Transverse colon (tissue), 4 donors: Measurements from ENCODE around the gene DDX3X. TPM values are rescaled to one million over a fixed set of nuclear protein-coding genes. Genes with fewer than 3 reads are reported as not detected.

Experiments used
- DNase-seq: peaks from one replicate; pipeline ENCODE4 v3.0.0-alpha.2; 2019
- H3K27ac ChIP-seq, 4 donors: fragments of 200-600 bp; sonication (generic); 2 replicates each; pipeline ENCODE4 v1.5.1; 2016 to 2018; ENCODE audit warnings: inconsistent platforms in 4 of 4
- H3K27me3 ChIP-seq: fragments of 200-600 bp; sonication (generic); 2 replicates; pipeline ENCODE4 v1.5.1; 2017; ENCODE audit warnings: inconsistent platforms
- H3K36me3 ChIP-seq, 4 donors: fragments of 200-600 bp; sonication (generic); 2 replicates each; pipeline ENCODE4 v1.5.1; 2017 to 2019; ENCODE audit warnings: inconsistent platforms in 4 of 4
- H3K4me1 ChIP-seq, 4 donors: fragments of 200-600 bp; sonication (generic); 2 replicates each; pipeline ENCODE4 v1.5.1; 2017 to 2020; ENCODE audit warnings: inconsistent platforms in 4 of 4
- H3K4me3 ChIP-seq, 4 donors: fragments of 200-600 bp; sonication (generic); 1 replicate in 1 of 4; 2 replicates in 3 of 4; pipeline versions ENCODE4 v1.5.1 to v1.6.1; 2017 to 2019; ENCODE audit warnings: inconsistent platforms in 4 of 4
- H3K9me3 ChIP-seq, 2 donors: fragments of 200-600 bp; sonication (generic); 2 replicates each; pipeline ENCODE4 v1.5.1; 2017 to 2019; ENCODE audit warnings: inconsistent platforms in 2 of 2
- CTCF ChIP-seq, 5 experiments: fragments of 200-600 bp in 3 of 5; fragments of 450-650 bp in 2 of 5; sonication (generic) in 3 of 5; IDR thresholded peaks; 1 replicate in 2 of 5; 2 replicates in 3 of 5; pipeline ENCODE4 v1.5.1; 2016 to 2017; ENCODE audit warnings: antibody characterized with exemption in 5 of 5, inconsistent platforms in 3 of 5, mild to moderate bottlenecking in 2 of 5, moderate library complexity in 1 of 5
- EP300 ChIP-seq: sonication (generic); formaldehyde crosslinking; IDR thresholded peaks from one replicate; pipeline ENCODE4 v1.6.1; 2017; ENCODE audit warnings: antibody characterized with exemption, low read depth
- POLR2A ChIP-seq: fragments of 450-650 bp; IDR thresholded peaks from one replicate; pipeline ENCODE4 v1.6.1; 2016; ENCODE audit warnings: antibody characterized with exemption, mild to moderate bottlenecking, moderate library complexity
- POLR2AphosphoS5 ChIP-seq, 3 donors: sonication (generic); formaldehyde crosslinking; IDR thresholded peaks; one replicate each; pipeline ENCODE4 v1.6.1; 2016; ENCODE audit warnings: antibody characterized with exemption in 3 of 3
- WGBS, 2 donors: methylation state at CpG; one replicate each; pipeline ENCODE4 v1.1.5; 2018; ENCODE audit warnings: low coverage in 1 of 2; 5-methylcytosine and 5-hydroxymethylcytosine counted together
- in situ Hi-C, 4 donors: fragments of 200-750 bp; cut with MboI; loops; one replicate each; pipeline versions ENCODE4 v1.15.0 to v1.15.1; 2017; ENCODE audit warnings: low sequenced_read_pairs in 3 of 4, low pct_ligation_motif_present in 1 of 4, low pct_unique_long_range_greater_than_20kb in 1 of 4
- intact Hi-C: fragments of 100-400 bp; cut with DNase I; formaldehyde crosslinking; loops from one replicate; pipeline ENCODE4 v1.15.1; 2023; ENCODE audit warnings: low total_unique reads
- total RNA-seq, 4 donors: library from RNA; depleted of rRNA; stranded (reverse); fragments of >200 nt; gene quantifications; one replicate each; pipeline ENCODE4 v1.1.0, GENCODE V29; 2016

DDX3X gene
- total RNA-seq, 4 donors from 2014 or later, result 133 to 242 (median 165) TPM

GRCh38 chrX:41344053-41344452 lies 10.1 kb downstream of the DDX3X start:
- no peaks in the 10 kb centered on the region for H3K27me3 ChIP-seq
- intact Hi-C loops (no loop called here), in situ Hi-C loops (no loop called here)
- peaks cover 0 to 61% (median 29%) of the 10 kb centered on the region in 4 donors for H3K36me3 ChIP-seq
- TF ChIP-seq POLR2AphosphoS5 (IDR thresholded peaks at IDR 0.05) (no peak), EP300 (no peak), CTCF (IDR thresholded peaks at IDR 0.05) (no peak), POLR2A (no peak)
- H3K4me3 ChIP-seq, result no peak overlapping the region
- WGBS, 2 donors, result 94 to 100% methylated on average over 2 to 9 of the region's 9 CpGs
- H3K9me3 ChIP-seq, result no peaks in the 10 kb centered on the region
- H3K27ac ChIP-seq, result no peak overlapping the region
- peaks cover 0 to 14% (median 4%) of the 10 kb centered on the region in 4 donors for H3K4me1 ChIP-seq
- no peak for DNase-seq

- intact Hi-C loops, result no loop called here
- peaks cover 0 to 10% (median 0%) of the 10 kb centered on the region in 4 donors for H3K4me1 ChIP-seq
These were observed 13.2 kb downstream of the DDX3X start for GRCh38 chrX:41347186-41347585.

GRCh38 chrX:41348551-41348950 lies 14.6 kb downstream of the DDX3X start:
- H3K27me3 ChIP-seq, result no peaks in the 10 kb centered on the region
- TF ChIP-seq CTCF (IDR thresholded peaks at IDR 0.05) (no peak), POLR2AphosphoS5 (IDR thresholded peaks at IDR 0.05) (no peak), POLR2A (no peak), EP300 (no peak)
- DNase-seq, result no peak
- H3K4me3 ChIP-seq, result no peak overlapping the region
- WGBS, 2 donors, result 83 to 91% methylated on average over 2 to 4 of the region's 4 CpGs
- no peaks in the 10 kb centered on the region for H3K9me3 ChIP-seq
- peaks cover 0 to 43% (median 18%) of the 10 kb centered on the region in 4 donors for H3K36me3 ChIP-seq
- H3K4me1 ChIP-seq, result peaks cover 0 to 11% (median 0%) of the 10 kb centered on the region in 4 donors
- intact Hi-C loops (no loop called here), in situ Hi-C loops (no loop called here)
- no peak overlapping the region for H3K27ac ChIP-seq

More at GRCh38 chrX:41347186-41347585, 13.2 kb downstream of the DDX3X start:
- Histone ChIP-seq H3K4me3 (no peak overlapping the region), H3K27ac (no peak overlapping the region), H3K36me3 (peaks cover 0 to 56% (median 25%) of the 10 kb centered on the region in 4 donors), H3K9me3 (no peaks in the 10 kb centered on the region), H3K27me3 (no peaks in the 10 kb centered on the region)
- no peak for TF ChIP-seq CTCF (IDR thresholded peaks at IDR 0.05)
- no peak for TF ChIP-seq POLR2AphosphoS5 (IDR thresholded peaks at IDR 0.05)
- no peak for TF ChIP-seq POLR2A
- TF ChIP-seq EP300, result no peak
- in situ Hi-C loops, result no loop called here
- 94% methylated on average over 8 of the region's 8 CpGs; no CpG with 5 or more reads in 1 of the 2 donors for WGBS, 2 donors
- DNase-seq, result no peak

- peaks cover 0 to 11% (median 0%) of the 10 kb centered on the region in 4 donors for H3K4me1 ChIP-seq
- no peak for TF ChIP-seq CTCF (IDR thresholded peaks at IDR 0.05)
- no peak for TF ChIP-seq POLR2A
- TF ChIP-seq POLR2AphosphoS5 (IDR thresholded peaks at IDR 0.05), result peak in 1 of 3 donors; percentile 50
- TF ChIP-seq EP300, result no peak
- H3K27ac ChIP-seq, result peak overlapping the region in 1 of 4 donors; percentile 35
- DNase-seq, result no peak
- no peak overlapping the region for H3K4me3 ChIP-seq
- H3K36me3 ChIP-seq, result peaks cover 0 to 30% (median 10%) of the 10 kb centered on the region in 4 donors
- in situ Hi-C loops, result no loop called here
- WGBS, 2 donors, result 83% methylated on average over 6 of the region's 6 CpGs; no CpG with 5 or more reads in 1 of the 2 donors
- no peaks in the 10 kb centered on the region for H3K27me3 ChIP-seq
- H3K9me3 ChIP-seq, result no peaks in the 10 kb centered on the region
- intact Hi-C loops, result no loop called here
These were observed 16.4 kb downstream of the DDX3X start for GRCh38 chrX:41350150-41350975.
